Right lobe of liver (tissue), 6 donors: ENCODE data around the gene MREG. TPM values are rescaled to one million over a fixed set of nuclear protein-coding genes. Genes with fewer than 3 reads are reported as not detected.

Experiments
- ATAC-seq, 4 donors: fragments of 200-7000 bp; cut with Tn5 transposase; one replicate each; pipeline ENCODE4 v1.9.1; 2020; ENCODE audit warnings: mild to moderate bottlenecking in 4 of 4, moderate library complexity in 4 of 4
- DNase-seq, 3 donors: peaks; one replicate each; pipeline ENCODE4 v3.0.0-alpha.2; 2020
- H3K27ac ChIP-seq, 3 donors: fragments of 200-600 bp; one replicate each; pipeline ENCODE4 v1.8.0; 2022
- H3K27me3 ChIP-seq, 2 donors: fragments of 200-600 bp; one replicate each; pipeline ENCODE4 v1.8.0; 2022
- H3K36me3 ChIP-seq, 4 donors: fragments of 200-600 bp; sonication (generic) in 1 of 4; one replicate each; pipeline versions ENCODE4 v1.5.1 to v1.8.0; 2017 to 2022; ENCODE audit warnings: control low read depth in 1 of 4
- H3K4me1 ChIP-seq, 4 donors: fragments of 200-600 bp; sonication (generic) in 1 of 4; one replicate each; pipeline versions ENCODE4 v1.5.1 to v1.8.0; 2017 to 2022; ENCODE audit warnings: control low read depth in 1 of 4
- H3K4me3 ChIP-seq, 3 donors: fragments of 200-600 bp; one replicate each; pipeline ENCODE4 v1.8.0; 2022
- H3K9me3 ChIP-seq, 4 donors: fragments of 200-600 bp; sonication (generic) in 1 of 4; one replicate each; pipeline versions ENCODE4 v1.5.1 to v1.8.0; 2017 to 2022; ENCODE audit warnings: control low read depth in 1 of 4
- CTCF ChIP-seq, 4 donors: fragments of 200-600 bp in 3 of 4; fragments of 450-650 bp in 1 of 4; IDR thresholded peaks; one replicate each; pipeline versions ENCODE4 v1.5.1 to v1.8.0; 2016 to 2022; ENCODE audit warnings: antibody characterized with exemption in 4 of 4, mild to moderate bottlenecking in 2 of 4
- POLR2A ChIP-seq: fragments of 450-650 bp; IDR thresholded peaks from one replicate; pipeline ENCODE4 v1.6.1; 2017; ENCODE audit warnings: antibody characterized with exemption, mild to moderate bottlenecking
- WGBS: methylation state at CpG from one replicate; pipeline ENCODE4 v1.1.6; 2018; ENCODE audit warnings: low coverage, low lambda C conversion rate; ENCODE audit not compliant: insufficient coverage; ENCODE audit errors: missing lambda C conversion rate; 5-methylcytosine and 5-hydroxymethylcytosine counted together
- intact Hi-C, 2 donors: fragments of 100-400 bp; cut with DNase I; formaldehyde crosslinking; loops; one replicate each; pipeline versions ENCODE4 v1.11.2 to v1.14.1; 2022
- total RNA-seq, 6 experiments: library from RNA; depleted of rRNA in 2 of 6; stranded (reverse); fragments of >200 nt in 2 of 6; fragmentation: NEBNext Ultra II Directional in 3 of 6; extraction: Animal tissue kit (Norgen Biotek cat#: 25700) in 3 of 6; gene quantifications; one replicate each; pipeline versions ENCODE4 v1.1.0 to v1.2.4, GENCODE V29; 2016 to 2023
- donor health status: DM: no; HTN: yes; CAD: no.
- donor health status: DM: no; HTN: no; CAD: no.
- donor health status: DM: no; HTN: no; CAD: no.
- donor health status: DM: no; HTN: yes; CAD: no.
- donor health status: DM: no; HTN: yes; CAD: no.

The MREG gene
- total RNA-seq, 6 experiments from 2014 or later, result 2.0 to 9.6 (median 5.0) TPM

GRCh38 chr2:216002693-216003092 is 10.7 kb downstream of the MREG start:
- TF ChIP-seq POLR2A (no peak), CTCF (IDR thresholded peaks at IDR 0.05) (no peak)
- Histone ChIP-seq H3K36me3 (peaks cover 0 to 10% (median 0%) of the 10 kb centered on the region in 4 donors), H3K9me3 (no peaks in the 10 kb centered on the region), H3K27me3 (no peaks in the 10 kb centered on the region), H3K4me1 (peaks cover 0 to 13% (median 0%) of the 10 kb centered on the region in 4 donors), H3K27ac (no peak overlapping the region), H3K4me3 (no peak overlapping the region)
- 78% methylated on average over 2 of the region's 2 CpGs for WGBS
- DNase-seq, result no peak
- intact Hi-C loops, result no loop called here
- ATAC-seq, result no peak

- DNase-seq (no peak), ATAC-seq (no peak)
- Histone ChIP-seq H3K4me3 (no peak overlapping the region), H3K9me3 (no peaks in the 10 kb centered on the region), H3K36me3 (peaks cover 0 to 12% (median 0%) of the 10 kb centered on the region in 4 donors), H3K27ac (no peak overlapping the region), H3K27me3 (no peaks in the 10 kb centered on the region), H3K4me1 (peaks cover 0 to 13% (median 0%) of the 10 kb centered on the region in 4 donors)
- 51% methylated on average over 4 of the region's 5 CpGs for WGBS
- intact Hi-C loops, result no loop called here
- TF ChIP-seq POLR2A (no peak), CTCF (IDR thresholded peaks at IDR 0.05) (no peak)
These were observed 11.2 kb downstream of the MREG start for GRCh38 chr2:216002101-216002678.

- H3K4me3 ChIP-seq, result no peak overlapping the region
- peaks cover 0 to 20% (median under 1%) of the 10 kb centered on the region in 4 donors for H3K36me3 ChIP-seq
- H3K27me3 ChIP-seq, result no peaks in the 10 kb centered on the region
- no peaks in the 10 kb centered on the region for H3K9me3 ChIP-seq
- DNase-seq (no peak), ATAC-seq (no peak)
- TF ChIP-seq CTCF (IDR thresholded peaks at IDR 0.05), result no peak
- WGBS, result 64% methylated on average over 7 of the region's 9 CpGs
- intact Hi-C loops, result no loop called here
- no peak overlapping the region for H3K27ac ChIP-seq
- peaks cover 0 to 13% (median 0%) of the 10 kb centered on the region in 4 donors for H3K4me1 ChIP-seq
These were observed 11.9 kb downstream of the MREG start for GRCh38 chr2:216001216-216002100.

GRCh38 chr2:215998636-215999035 is 14.7 kb downstream of the MREG start:
- TF ChIP-seq CTCF (IDR thresholded peaks at IDR 0.05), result no peak
- no peak for TF ChIP-seq POLR2A
- ATAC-seq, result peak in 1 of 4 donors; percentile 13
- Histone ChIP-seq H3K4me1 (no peaks in the 10 kb centered on the region), H3K27ac (no peak overlapping the region), H3K4me3 (no peak overlapping the region), H3K27me3 (no peaks in the 10 kb centered on the region), H3K9me3 (no peaks in the 10 kb centered on the region), H3K36me3 (peaks cover 0 to 38% (median 8%) of the 10 kb centered on the region in 4 donors)
- WGBS, result 67% methylated on average over 2 of the region's 2 CpGs
- DNase-seq, result no peak
- intact Hi-C loops, result no loop called here
